HepG2 (cell line): Measurements from ENCODE around the gene FBXL22. TPM values are rescaled to one million over a fixed set of nuclear protein-coding genes. Genes with fewer than 3 reads are reported as not detected.

ENCODE experiments used
- CENPT ChIP-seq: sonication (generic); formaldehyde crosslinking; IDR thresholded peaks from 2 replicates; pipeline ENCODE4 v1.8.0; 2022; ENCODE audit warnings: low read depth, mild to moderate bottlenecking, moderate library complexity, missing genetic modification reagents
- CENPX ChIP-seq: sonication (generic); formaldehyde crosslinking; IDR thresholded peaks from 2 replicates; pipeline ENCODE4 v1.9.0; 2021; ENCODE audit warnings: mild to moderate bottlenecking, missing genetic modification reagents, moderate library complexity
- FOXK2 ChIP-seq: fragments of 450-650 bp; IDR thresholded peaks from 2 replicates; pipeline ENCODE4 v1.6.1; 2016
- GRHL1 ChIP-seq: sonication (generic); formaldehyde crosslinking; conservative IDR thresholded peaks from 2 replicates; pipeline ENCODE4 v1.8.0; 2022; ENCODE audit warnings: missing genetic modification reagents
- IKZF1 ChIP-seq: fragments of 450-650 bp; IDR thresholded peaks from 2 replicates; pipeline ENCODE4 v1.7.1; 2016
- ISX ChIP-seq: sonication (generic); formaldehyde crosslinking; conservative IDR thresholded peaks from 2 replicates; pipeline ENCODE4 v1.5.0; 2020; ENCODE audit warnings: missing genetic modification reagents
- PPARG ChIP-seq: conservative IDR thresholded peaks from 2 replicates; pipeline ENCODE4 v1.6.1; 2016; ENCODE audit warnings: missing biosample characterization, missing genetic modification reagents
- RBAK ChIP-seq: sonication (generic); formaldehyde crosslinking; IDR thresholded peaks from 2 replicates; pipeline ENCODE4 v1.5.1; 2020; ENCODE audit warnings: mild to moderate bottlenecking, missing genetic modification reagents
- REL ChIP-seq: sonication (generic); formaldehyde crosslinking; conservative IDR thresholded peaks from 2 replicates; pipeline ENCODE4 v1.8.0; 2022; ENCODE audit warnings: mild to moderate bottlenecking, missing genetic modification reagents, moderate library complexity
- SMAD9 ChIP-seq: sonication (generic); formaldehyde crosslinking; IDR thresholded peaks from 2 replicates; pipeline ENCODE4 v1.5.1; 2020; ENCODE audit warnings: mild to moderate bottlenecking, missing genetic modification reagents
- SNAPC2 ChIP-seq: sonication (generic); formaldehyde crosslinking; IDR thresholded peaks from 2 replicates; pipeline ENCODE4 v1.8.1; 2022; ENCODE audit warnings: mild to moderate bottlenecking, missing genetic modification reagents
- TIGD3 ChIP-seq: sonication (generic); formaldehyde crosslinking; IDR thresholded peaks from 2 replicates; pipeline ENCODE4 v1.5.1; 2020; ENCODE audit warnings: mild to moderate bottlenecking, missing genetic modification reagents, borderline replicate concordance
- ZKSCAN5 ChIP-seq: sonication (generic); formaldehyde crosslinking; IDR thresholded peaks from 2 replicates; pipeline ENCODE4 v1.5.1; 2020; ENCODE audit warnings: mild to moderate bottlenecking, missing genetic modification reagents
- ZNF180 ChIP-seq: sonication (generic); formaldehyde crosslinking; IDR thresholded peaks from 2 replicates; pipeline ENCODE4 v1.4.0; 2020; ENCODE audit warnings: low read depth, missing genetic modification reagents, borderline replicate concordance
- ZNF282 ChIP-seq: fragments of 450-650 bp; IDR thresholded peaks from 2 replicates; pipeline ENCODE4 v1.6.1; 2018; ENCODE audit not compliant: partially characterized antibody
- ZNF382 ChIP-seq: sonication (generic); formaldehyde crosslinking; IDR thresholded peaks from 2 replicates; pipeline ENCODE4 v1.5.0; 2020; ENCODE audit warnings: missing genetic modification reagents, mild to moderate bottlenecking, borderline replicate concordance
- ZNF589 ChIP-seq: sonication (generic); formaldehyde crosslinking; conservative IDR thresholded peaks from 2 replicates; pipeline ENCODE4 v1.8.0; 2022; ENCODE audit warnings: mild to moderate bottlenecking, moderate library complexity, missing genetic modification reagents
- polyA plus RNA-seq, 8 experiments: library from polyadenylated mRNA; depleted of rRNA in 3 of 8; stranded (reverse) in 7 of 8; unstranded in 1 of 8; fragments of >200 nt; fragmentation: Illumina TruSeq in 4 of 8; extraction: Trizol in 4 of 8; gene quantifications; 2 replicates each; pipeline versions ENCODE4 v1.2.1 to v1.2.3, GENCODE V29; 2011 to 2016; ENCODE audit warnings: low read depth in 4 of 8, missing spikeins in 1 of 8, mixed read lengths in 1 of 8; ENCODE audit not compliant: insufficient read depth in 1 of 8
- total RNA-seq, 5 experiments: library from RNA; depleted of rRNA; stranded (reverse); fragments of >200 nt; fragmentation: Illumina TruSeq; extraction: Trizol; gene quantifications; 2 replicates each; pipeline ENCODE4 v1.2.3, GENCODE V29; 2016; ENCODE audit warnings: low read depth in 1 of 5
- TF ChIP-seq, protein P1 (sequence below): sonication (generic); formaldehyde crosslinking; IDR thresholded peaks from 2 replicates; pipeline ENCODE4 v1.4.0; 2020; ENCODE audit warnings: missing genetic modification reagents, borderline replicate concordance
- TF ChIP-seq, protein P2 (sequence below): sonication (generic); formaldehyde crosslinking; IDR thresholded peaks from 2 replicates; pipeline ENCODE4 v1.5.0; 2020; ENCODE audit warnings: mild to moderate bottlenecking, missing genetic modification reagents, borderline replicate concordance

FBXL22 gene
- total and polyA plus RNA-seq, 2 of the 13 experiments (the other 11 are each of a cell fraction or from before 2014, with no cell fraction given) = 0.15 to 0.33 TPM

DNA sequence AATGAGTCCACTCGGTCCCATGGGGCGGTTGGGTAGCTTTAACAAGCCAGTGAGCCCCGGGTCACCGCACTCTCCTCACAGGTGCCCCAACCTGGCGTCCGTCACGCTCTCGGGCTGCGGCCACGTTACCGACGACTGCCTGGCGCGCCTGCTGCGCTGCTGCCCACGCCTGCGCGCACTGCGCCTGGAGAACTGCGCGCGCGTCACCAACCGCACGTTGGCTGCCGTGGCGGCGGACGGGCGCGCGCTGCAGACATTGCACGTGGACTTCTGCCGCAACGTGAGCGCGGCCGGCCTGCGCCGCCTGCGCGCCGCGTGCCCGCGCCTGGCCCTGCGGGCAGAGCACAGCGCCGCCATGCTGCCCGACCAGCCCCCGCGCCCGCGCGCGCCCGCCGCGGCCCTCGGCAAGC lies 3.4 kb downstream of the FBXL22 start (continued):
- no peak for TF ChIP-seq CENPT (CRISPR knock-in tag)
- 0 out of 2 replicates have a peak, but pooled peaks have one; percentile 51 for TF ChIP-seq REL (CRISPR knock-in tag)
- no peak for TF ChIP-seq PPARG
- TF ChIP-seq, protein P1, sequence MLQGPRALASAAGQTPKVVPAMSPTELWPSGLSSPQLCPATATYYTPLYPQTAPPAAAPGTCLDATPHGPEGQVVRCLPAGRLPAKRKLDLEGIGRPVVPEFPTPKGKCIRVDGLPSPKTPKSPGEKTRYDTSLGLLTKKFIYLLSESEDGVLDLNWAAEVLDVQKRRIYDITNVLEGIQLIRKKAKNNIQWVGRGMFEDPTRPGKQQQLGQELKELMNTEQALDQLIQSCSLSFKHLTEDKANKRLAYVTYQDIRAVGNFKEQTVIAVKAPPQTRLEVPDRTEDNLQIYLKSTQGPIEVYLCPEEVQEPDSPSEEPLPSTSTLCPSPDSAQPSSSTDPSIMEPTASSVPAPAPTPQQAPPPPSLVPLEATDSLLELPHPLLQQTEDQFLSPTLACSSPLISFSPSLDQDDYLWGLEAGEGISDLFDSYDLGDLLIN (CRISPR knock-in tag) = peak; percentile 82; the same call in 1 of the 2 replicates
- TF ChIP-seq SNAPC2 = no peak
- TF ChIP-seq ZKSCAN5 = no peak
- no peak for TF ChIP-seq ZNF180
- TF ChIP-seq IKZF1 = no peak
- no peak for TF ChIP-seq FOXK2
- no peak for TF ChIP-seq ZNF382 (CRISPR knock-in tag)
- no peak for TF ChIP-seq ZNF282
- no peak for TF ChIP-seq SMAD9 (CRISPR knock-in tag)
- TF ChIP-seq GRHL1 (CRISPR knock-in tag) = no peak
- no peak; the same call in 1 of the 2 replicates for TF ChIP-seq ISX (CRISPR knock-in tag)
- no peak; the same call in 1 of the 2 replicates for TF ChIP-seq ZNF589 (CRISPR knock-in tag)
- TF ChIP-seq, protein P2, sequence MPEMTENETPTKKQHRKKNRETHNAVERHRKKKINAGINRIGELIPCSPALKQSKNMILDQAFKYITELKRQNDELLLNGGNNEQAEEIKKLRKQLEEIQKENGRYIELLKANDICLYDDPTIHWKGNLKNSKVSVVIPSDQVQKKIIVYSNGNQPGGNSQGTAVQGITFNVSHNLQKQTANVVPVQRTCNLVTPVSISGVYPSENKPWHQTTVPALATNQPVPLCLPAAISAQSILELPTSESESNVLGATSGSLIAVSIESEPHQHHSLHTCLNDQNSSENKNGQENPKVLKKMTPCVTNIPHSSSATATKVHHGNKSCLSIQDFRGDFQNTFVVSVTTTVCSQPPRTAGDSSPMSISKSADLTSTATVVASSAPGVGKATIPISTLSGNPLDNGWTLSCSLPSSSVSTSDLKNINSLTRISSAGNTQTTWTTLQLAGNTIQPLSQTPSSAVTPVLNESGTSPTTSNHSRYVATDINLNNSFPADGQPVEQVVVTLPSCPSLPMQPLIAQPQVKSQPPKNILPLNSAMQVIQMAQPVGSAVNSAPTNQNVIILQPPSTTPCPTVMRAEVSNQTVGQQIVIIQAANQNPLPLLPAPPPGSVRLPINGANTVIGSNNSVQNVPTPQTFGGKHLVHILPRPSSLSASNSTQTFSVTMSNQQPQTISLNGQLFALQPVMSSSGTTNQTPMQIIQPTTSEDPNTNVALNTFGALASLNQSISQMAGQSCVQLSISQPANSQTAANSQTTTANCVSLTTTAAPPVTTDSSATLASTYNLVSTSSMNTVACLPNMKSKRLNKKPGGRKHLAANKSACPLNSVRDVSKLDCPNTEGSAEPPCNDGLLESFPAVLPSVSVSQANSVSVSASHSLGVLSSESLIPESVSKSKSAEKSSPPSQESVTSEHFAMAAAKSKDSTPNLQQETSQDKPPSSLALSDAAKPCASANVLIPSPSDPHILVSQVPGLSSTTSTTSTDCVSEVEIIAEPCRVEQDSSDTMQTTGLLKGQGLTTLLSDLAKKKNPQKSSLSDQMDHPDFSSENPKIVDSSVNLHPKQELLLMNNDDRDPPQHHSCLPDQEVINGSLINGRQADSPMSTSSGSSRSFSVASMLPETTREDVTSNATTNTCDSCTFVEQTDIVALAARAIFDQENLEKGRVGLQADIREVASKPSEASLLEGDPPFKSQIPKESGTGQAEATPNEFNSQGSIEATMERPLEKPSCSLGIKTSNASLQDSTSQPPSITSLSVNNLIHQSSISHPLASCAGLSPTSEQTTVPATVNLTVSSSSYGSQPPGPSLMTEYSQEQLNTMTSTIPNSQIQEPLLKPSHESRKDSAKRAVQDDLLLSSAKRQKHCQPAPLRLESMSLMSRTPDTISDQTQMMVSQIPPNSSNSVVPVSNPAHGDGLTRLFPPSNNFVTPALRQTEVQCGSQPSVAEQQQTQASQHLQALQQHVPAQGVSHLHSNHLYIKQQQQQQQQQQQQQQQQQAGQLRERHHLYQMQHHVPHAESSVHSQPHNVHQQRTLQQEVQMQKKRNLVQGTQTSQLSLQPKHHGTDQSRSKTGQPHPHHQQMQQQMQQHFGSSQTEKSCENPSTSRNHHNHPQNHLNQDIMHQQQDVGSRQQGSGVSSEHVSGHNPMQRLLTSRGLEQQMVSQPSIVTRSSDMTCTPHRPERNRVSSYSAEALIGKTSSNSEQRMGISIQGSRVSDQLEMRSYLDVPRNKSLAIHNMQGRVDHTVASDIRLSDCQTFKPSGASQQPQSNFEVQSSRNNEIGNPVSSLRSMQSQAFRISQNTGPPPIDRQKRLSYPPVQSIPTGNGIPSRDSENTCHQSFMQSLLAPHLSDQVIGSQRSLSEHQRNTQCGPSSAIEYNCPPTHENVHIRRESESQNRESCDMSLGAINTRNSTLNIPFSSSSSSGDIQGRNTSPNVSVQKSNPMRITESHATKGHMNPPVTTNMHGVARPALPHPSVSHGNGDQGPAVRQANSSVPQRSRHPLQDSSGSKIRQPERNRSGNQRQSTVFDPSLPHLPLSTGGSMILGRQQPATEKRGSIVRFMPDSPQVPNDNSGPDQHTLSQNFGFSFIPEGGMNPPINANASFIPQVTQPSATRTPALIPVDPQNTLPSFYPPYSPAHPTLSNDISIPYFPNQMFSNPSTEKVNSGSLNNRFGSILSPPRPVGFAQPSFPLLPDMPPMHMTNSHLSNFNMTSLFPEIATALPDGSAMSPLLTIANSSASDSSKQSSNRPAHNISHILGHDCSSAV (CRISPR knock-in tag) = no peak
- no peak for TF ChIP-seq CENPX
- no peak for TF ChIP-seq RBAK
- no peak for TF ChIP-seq TIGD3
